ENCODE measurements around the gene MCRIP1.

DNA sequence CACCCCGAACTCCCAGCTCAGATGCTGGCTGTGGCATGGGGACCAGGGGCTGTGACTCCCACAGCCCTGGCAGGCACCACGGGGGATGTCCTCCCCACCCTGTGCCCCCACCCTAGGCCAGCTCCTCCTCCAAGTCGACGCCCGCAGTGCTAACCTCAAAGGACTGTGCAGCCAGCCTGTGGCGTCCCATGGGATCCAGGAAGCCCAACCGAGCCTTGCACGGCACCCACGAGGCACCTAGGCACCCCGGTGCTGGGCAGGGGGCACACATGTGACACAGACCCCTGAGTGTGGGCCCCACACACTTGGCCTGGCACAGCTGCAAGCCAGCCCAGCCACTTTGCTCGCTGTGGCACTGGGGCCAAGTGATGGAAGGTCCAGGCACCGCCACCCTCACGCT is 25.3 kb downstream of the MCRIP1 start:
- TF ChIP-seq POLR2A (IDR thresholded peaks at IDR 0.05; ENCODE audit: low read length) (no peak), GATA1 (IDR thresholded peaks at IDR 0.05; ENCODE audit: low read depth, low read length) (no peak)
